DMS79 treated with DMSO at 0.1 percent for 48 hours (cell line): Measurements from ENCODE around the gene DOCK11.
A peak's percentile ranks its signal among the peaks of the same experiment; 100 is the strongest.
"Not testable (repeated sequence)": the region's sequence is repeated elsewhere in the genome, so short reads cannot be mapped to it uniquely, and the experiment has no call there.

Experiments
- DNase-seq: peaks from one replicate; lab custom pipeline; 2025; lab: John Stamatoyannopoulos, UW

DOCK11 gene

GRCh38 chrX:118570209-118570608 is 74.6 kb downstream of the DOCK11 start:
- no peak for DNase-seq

- no peak for DNase-seq
Observed at GRCh38 chrX:118571836-118572235, 76.2 kb downstream of the DOCK11 start.

- DNase-seq: no peak
Observed at GRCh38 chrX:118574666-118575065, 79.1 kb downstream of the DOCK11 start.

GRCh38 chrX:118577041-118577440 is 81.4 kb downstream of the DOCK11 start:
- DNase-seq: peak; percentile 18

- DNase-seq: no peak
Observed at GRCh38 chrX:118579417-118579816, 83.8 kb downstream of the DOCK11 start.

GRCh38 chrX:118582926-118583325 is 87.3 kb downstream of the DOCK11 start:
- DNase-seq: not testable (repeated sequence)

- DNase-seq: no peak
Observed at GRCh38 chrX:118583781-118584180, 88.2 kb downstream of the DOCK11 start.

GRCh38 chrX:118585296-118585695 is 89.7 kb downstream of the DOCK11 start:
- no peak for DNase-seq

- DNase-seq: not testable (repeated sequence)
Observed at GRCh38 chrX:118586206-118586605, 90.6 kb downstream of the DOCK11 start.

- DNase-seq: no peak
Observed at GRCh38 chrX:118588715-118589114, 93.1 kb downstream of the DOCK11 start.

- DNase-seq: no peak
Observed at GRCh38 chrX:118589227-118589626, 93.6 kb downstream of the DOCK11 start.

- DNase-seq: no peak
Observed at GRCh38 chrX:118593407-118593806, 97.8 kb downstream of the DOCK11 start.

GRCh38 chrX:118594697-118595420 is 99.2 kb downstream of the DOCK11 start:
- DNase-seq: no peak

GRCh38 chrX:118595501-118596042 is 100.0 kb downstream of the DOCK11 start:
- peak; percentile 26 for DNase-seq

GRCh38 chrX:118596390-118596789 is 100.8 kb downstream of the DOCK11 start:
- DNase-seq: no peak

- peak; percentile 10 for DNase-seq
Observed at GRCh38 chrX:118603981-118604380, 108.4 kb downstream of the DOCK11 start.

GRCh38 chrX:118612290-118612689 is 116.7 kb downstream of the DOCK11 start:
- no peak for DNase-seq

- DNase-seq: no peak
Observed at GRCh38 chrX:118614150-118614549, 118.5 kb downstream of the DOCK11 start.

- no peak for DNase-seq
Observed at GRCh38 chrX:118615141-118615540, 119.5 kb downstream of the DOCK11 start.

- no peak for DNase-seq
Observed at GRCh38 chrX:118621081-118621759, 125.6 kb downstream of the DOCK11 start.

GRCh38 chrX:118623062-118623461 is 127.4 kb downstream of the DOCK11 start:
- no peak for DNase-seq

- no peak for DNase-seq
Observed at GRCh38 chrX:118626346-118626745, 130.7 kb downstream of the DOCK11 start.

GRCh38 chrX:118627084-118627758 is 131.6 kb downstream of the DOCK11 start:
- no peak for DNase-seq
